ENCODE measurements around the gene BCOR. TPM values are rescaled to one million over a fixed set of nuclear protein-coding genes. Genes with fewer than 3 reads are reported as not detected.

The BCOR gene
- total and polyA plus RNA-seq, 2 of the 8 experiments (the other 6 are each of a cell fraction or from before 2014, with no cell fraction given), result 25.0 to 50.8 TPM

DNA sequence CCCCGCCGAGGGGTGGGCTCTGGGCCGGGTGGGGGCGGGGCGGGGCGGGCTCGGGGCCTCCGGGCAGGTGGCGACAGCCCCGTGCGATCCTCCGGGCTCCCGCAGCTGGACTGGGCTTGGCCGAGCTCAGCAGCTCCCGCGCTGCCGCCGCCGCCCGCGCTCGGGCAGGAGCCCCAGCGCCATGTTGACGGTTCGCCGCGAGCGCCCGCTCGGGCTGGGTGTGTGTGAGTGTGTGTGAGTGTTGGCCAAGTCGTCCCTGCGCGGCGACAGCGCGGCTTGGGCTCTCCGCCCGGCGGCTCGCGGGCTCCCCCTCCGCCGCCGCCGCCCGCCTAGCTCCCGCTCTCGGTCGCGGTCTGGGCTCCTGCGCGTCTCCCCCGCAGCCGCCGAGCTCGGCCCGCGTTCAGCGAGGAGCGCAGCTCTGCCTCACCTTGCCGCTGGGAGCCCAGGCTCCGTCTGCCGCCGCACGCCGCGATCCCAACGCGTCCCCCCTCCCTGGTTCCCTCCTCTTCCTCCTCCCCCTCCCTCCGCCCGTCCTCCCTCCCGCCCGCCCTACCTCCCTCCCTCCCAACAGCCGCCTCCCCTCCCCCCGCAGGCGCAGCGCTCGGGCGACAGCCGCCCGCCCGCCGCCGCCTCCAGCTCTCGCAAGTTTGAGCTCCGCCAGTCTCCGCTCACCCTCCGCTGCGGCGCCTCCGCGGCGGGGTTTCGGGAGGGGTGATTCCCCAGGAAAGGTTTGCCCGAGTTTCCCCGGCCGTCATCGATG is at the start of gene BCOR (continued):
- TF ChIP-seq EGR1 (IDR thresholded peaks at IDR 0.05; ENCODE audit: borderline replicate concordance, low read depth, low read length) (no peak), SP1 (IDR thresholded peaks at IDR 0.05; ENCODE audit: low read depth, low read length) (no peak), PHF8 (conservative IDR thresholded peaks at IDR 0.05; ENCODE audit: low read depth, low read length) (no peak), TCF12 (IDR thresholded peaks at IDR 0.05; ENCODE audit: low read depth, low read length) (no peak), TEAD4 (IDR thresholded peaks at IDR 0.05; ENCODE audit: low read depth, low read length) (no peak), ZNF274 (IDR thresholded peaks at IDR 0.05; ENCODE audit: borderline replicate concordance, extremely low read depth, low read length) (no peak), GTF2F1 (IDR thresholded peaks at IDR 0.05; ENCODE audit: borderline replicate concordance, low read depth, low read length) (no peak), FOSL1 (IDR thresholded peaks at IDR 0.05; ENCODE audit: insufficient read depth, low read depth, low read length) (no peak)
- TF ChIP-seq, protein P1, sequence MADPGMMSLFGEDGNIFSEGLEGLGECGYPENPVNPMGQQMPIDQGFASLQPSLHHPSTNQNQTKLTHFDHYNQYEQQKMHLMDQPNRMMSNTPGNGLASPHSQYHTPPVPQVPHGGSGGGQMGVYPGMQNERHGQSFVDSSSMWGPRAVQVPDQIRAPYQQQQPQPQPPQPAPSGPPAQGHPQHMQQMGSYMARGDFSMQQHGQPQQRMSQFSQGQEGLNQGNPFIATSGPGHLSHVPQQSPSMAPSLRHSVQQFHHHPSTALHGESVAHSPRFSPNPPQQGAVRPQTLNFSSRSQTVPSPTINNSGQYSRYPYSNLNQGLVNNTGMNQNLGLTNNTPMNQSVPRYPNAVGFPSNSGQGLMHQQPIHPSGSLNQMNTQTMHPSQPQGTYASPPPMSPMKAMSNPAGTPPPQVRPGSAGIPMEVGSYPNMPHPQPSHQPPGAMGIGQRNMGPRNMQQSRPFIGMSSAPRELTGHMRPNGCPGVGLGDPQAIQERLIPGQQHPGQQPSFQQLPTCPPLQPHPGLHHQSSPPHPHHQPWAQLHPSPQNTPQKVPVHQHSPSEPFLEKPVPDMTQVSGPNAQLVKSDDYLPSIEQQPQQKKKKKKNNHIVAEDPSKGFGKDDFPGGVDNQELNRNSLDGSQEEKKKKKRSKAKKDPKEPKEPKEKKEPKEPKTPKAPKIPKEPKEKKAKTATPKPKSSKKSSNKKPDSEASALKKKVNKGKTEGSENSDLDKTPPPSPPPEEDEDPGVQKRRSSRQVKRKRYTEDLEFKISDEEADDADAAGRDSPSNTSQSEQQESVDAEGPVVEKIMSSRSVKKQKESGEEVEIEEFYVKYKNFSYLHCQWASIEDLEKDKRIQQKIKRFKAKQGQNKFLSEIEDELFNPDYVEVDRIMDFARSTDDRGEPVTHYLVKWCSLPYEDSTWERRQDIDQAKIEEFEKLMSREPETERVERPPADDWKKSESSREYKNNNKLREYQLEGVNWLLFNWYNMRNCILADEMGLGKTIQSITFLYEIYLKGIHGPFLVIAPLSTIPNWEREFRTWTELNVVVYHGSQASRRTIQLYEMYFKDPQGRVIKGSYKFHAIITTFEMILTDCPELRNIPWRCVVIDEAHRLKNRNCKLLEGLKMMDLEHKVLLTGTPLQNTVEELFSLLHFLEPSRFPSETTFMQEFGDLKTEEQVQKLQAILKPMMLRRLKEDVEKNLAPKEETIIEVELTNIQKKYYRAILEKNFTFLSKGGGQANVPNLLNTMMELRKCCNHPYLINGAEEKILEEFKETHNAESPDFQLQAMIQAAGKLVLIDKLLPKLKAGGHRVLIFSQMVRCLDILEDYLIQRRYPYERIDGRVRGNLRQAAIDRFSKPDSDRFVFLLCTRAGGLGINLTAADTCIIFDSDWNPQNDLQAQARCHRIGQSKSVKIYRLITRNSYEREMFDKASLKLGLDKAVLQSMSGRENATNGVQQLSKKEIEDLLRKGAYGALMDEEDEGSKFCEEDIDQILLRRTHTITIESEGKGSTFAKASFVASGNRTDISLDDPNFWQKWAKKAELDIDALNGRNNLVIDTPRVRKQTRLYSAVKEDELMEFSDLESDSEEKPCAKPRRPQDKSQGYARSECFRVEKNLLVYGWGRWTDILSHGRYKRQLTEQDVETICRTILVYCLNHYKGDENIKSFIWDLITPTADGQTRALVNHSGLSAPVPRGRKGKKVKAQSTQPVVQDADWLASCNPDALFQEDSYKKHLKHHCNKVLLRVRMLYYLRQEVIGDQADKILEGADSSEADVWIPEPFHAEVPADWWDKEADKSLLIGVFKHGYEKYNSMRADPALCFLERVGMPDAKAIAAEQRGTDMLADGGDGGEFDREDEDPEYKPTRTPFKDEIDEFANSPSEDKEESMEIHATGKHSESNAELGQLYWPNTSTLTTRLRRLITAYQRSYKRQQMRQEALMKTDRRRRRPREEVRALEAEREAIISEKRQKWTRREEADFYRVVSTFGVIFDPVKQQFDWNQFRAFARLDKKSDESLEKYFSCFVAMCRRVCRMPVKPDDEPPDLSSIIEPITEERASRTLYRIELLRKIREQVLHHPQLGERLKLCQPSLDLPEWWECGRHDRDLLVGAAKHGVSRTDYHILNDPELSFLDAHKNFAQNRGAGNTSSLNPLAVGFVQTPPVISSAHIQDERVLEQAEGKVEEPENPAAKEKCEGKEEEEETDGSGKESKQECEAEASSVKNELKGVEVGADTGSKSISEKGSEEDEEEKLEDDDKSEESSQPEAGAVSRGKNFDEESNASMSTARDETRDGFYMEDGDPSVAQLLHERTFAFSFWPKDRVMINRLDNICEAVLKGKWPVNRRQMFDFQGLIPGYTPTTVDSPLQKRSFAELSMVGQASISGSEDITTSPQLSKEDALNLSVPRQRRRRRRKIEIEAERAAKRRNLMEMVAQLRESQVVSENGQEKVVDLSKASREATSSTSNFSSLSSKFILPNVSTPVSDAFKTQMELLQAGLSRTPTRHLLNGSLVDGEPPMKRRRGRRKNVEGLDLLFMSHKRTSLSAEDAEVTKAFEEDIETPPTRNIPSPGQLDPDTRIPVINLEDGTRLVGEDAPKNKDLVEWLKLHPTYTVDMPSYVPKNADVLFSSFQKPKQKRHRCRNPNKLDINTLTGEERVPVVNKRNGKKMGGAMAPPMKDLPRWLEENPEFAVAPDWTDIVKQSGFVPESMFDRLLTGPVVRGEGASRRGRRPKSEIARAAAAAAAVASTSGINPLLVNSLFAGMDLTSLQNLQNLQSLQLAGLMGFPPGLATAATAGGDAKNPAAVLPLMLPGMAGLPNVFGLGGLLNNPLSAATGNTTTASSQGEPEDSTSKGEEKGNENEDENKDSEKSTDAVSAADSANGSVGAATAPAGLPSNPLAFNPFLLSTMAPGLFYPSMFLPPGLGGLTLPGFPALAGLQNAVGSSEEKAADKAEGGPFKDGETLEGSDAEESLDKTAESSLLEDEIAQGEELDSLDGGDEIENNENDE (IDR thresholded peaks at IDR 0.05; ENCODE audit: insufficient replicate concordance, low read length), result no peak

Measured in H1 (cell line).